H1 (cell line): ENCODE results near the gene C14orf93. TPM values are rescaled to one million over a fixed set of nuclear protein-coding genes. Genes with fewer than 3 reads are reported as not detected.

Experiments used
- CTCF ChIA-PET: fragments of 300-600 bp; sonication (Branson Sonifier 250); formaldehyde crosslinking; loops from one replicate; lab custom pipeline; 2021; ENCODE audit not compliant: partially characterized antibody; lab: Charles Lee
- POLR2A ChIA-PET: fragments of 300-600 bp; sonication (Branson Sonifier 250); formaldehyde crosslinking; loops from one replicate; lab custom pipeline; 2021; ENCODE audit warnings: inconsistent platforms; ENCODE audit not compliant: partially characterized antibody; lab: Charles Lee
- DNase-seq, 2 experiments: peaks; one replicate each; pipeline versions ENCODE4 v3.0.0 to v3.0.0-alpha.2; 2010 to 2022; ENCODE audit warnings: low spot score in 2 of 2, low read depth in 1 of 2, mixed read lengths in 1 of 2
- FAIRE-seq: peaks from 2 replicates; lab custom pipeline; 2011; peaks lifted over from hg19 to GRCh38; lab: Jason Lieb, UNC
- H2AFZ ChIP-seq: 2 replicates; pipeline ENCODE4 v1.8.1; 2012; ENCODE audit warnings: low read length, inconsistent platforms
- H2AK5ac ChIP-seq: 2 replicates; pipeline ENCODE4 v1.6.1; 2013; ENCODE audit warnings: low read depth, low read length
- H2BK120ac ChIP-seq: replicated peaks from 2 replicates; pipeline ENCODE3; 2013; ENCODE audit warnings: low read depth, low read length, inconsistent platforms
- H2BK12ac ChIP-seq: 2 replicates; pipeline ENCODE4 v1.6.1; 2013; ENCODE audit warnings: low read depth, low read length
- H2BK15ac ChIP-seq: 2 replicates; pipeline ENCODE4 v1.6.1; 2013; ENCODE audit warnings: low read length
- H2BK20ac ChIP-seq: 2 replicates; pipeline ENCODE4 v1.6.1; 2013; ENCODE audit warnings: low read length
- H2BK5ac ChIP-seq: 2 replicates; pipeline ENCODE4 v1.6.1; 2013; ENCODE audit warnings: low read depth, low read length
- H3K14ac ChIP-seq: 2 replicates; pipeline ENCODE4 v1.6.1; 2013; ENCODE audit warnings: inconsistent platforms; ENCODE audit not compliant: insufficient read length
- H3K18ac ChIP-seq: 2 replicates; pipeline ENCODE4 v1.6.1; 2013; ENCODE audit warnings: low read length; ENCODE audit errors: extremely low read depth
- H3K23ac ChIP-seq: 2 replicates; pipeline ENCODE4 v1.6.1; 2013; ENCODE audit warnings: inconsistent platforms; ENCODE audit not compliant: insufficient read length
- H3K23me2 ChIP-seq: 2 replicates; pipeline ENCODE4 v1.6.1; 2013; ENCODE audit warnings: low read depth, low read length
- H3K27ac ChIP-seq: 2 replicates; pipeline ENCODE4 v1.6.1; 2011; ENCODE audit warnings: low read depth, low read length, inconsistent platforms
- H3K27me3 ChIP-seq, 4 experiments: replicated peaks in 1 of 4; 1 replicate in 1 of 4; 2 replicates in 3 of 4; pipeline versions ENCODE4 v1.6.1 to v1.8.1; 2011 to 2013; ENCODE audit warnings: low read length in 3 of 4, mild to moderate bottlenecking in 3 of 4, inconsistent platforms in 2 of 4, mixed read lengths in 2 of 4, moderate library complexity in 1 of 4; ENCODE audit not compliant: control insufficient read depth in 3 of 4, insufficient read depth in 3 of 4; ENCODE audit errors: extremely low read depth in 1 of 4
- H3K36me3 ChIP-seq, 4 experiments: 2 replicates each; pipeline versions ENCODE4 v1.6.1 to v1.8.1; 2011 to 2013; ENCODE audit warnings: mild to moderate bottlenecking in 4 of 4, low read length in 3 of 4, moderate library complexity in 2 of 4, control low read depth in 1 of 4, inconsistent platforms in 1 of 4; ENCODE audit not compliant: insufficient read depth in 4 of 4, control insufficient read depth in 2 of 4
- H3K4ac ChIP-seq: replicated peaks from 2 replicates; pipeline ENCODE3; 2013; ENCODE audit warnings: low read length, low read depth, mixed read lengths, inconsistent platforms; ENCODE audit not compliant: insufficient read length
- H3K4me1 ChIP-seq, 4 experiments: replicated peaks in 1 of 4; 1 replicate in 1 of 4; 2 replicates in 3 of 4; pipeline versions ENCODE4 v1.6.1 to v1.8.1; 2011 to 2013; ENCODE audit warnings: low read length in 3 of 4, inconsistent platforms in 2 of 4, mixed read lengths in 1 of 4; ENCODE audit not compliant: insufficient read depth in 4 of 4, control insufficient read depth in 3 of 4
- H3K4me2 ChIP-seq, 2 experiments: 2 replicates each; pipeline versions ENCODE4 v1.6.1 to v1.8.1; 2011 to 2013; ENCODE audit warnings: low read depth in 2 of 2, low read length in 2 of 2, control low read depth in 1 of 2, inconsistent platforms in 1 of 2, mild to moderate bottlenecking in 1 of 2; ENCODE audit not compliant: insufficient read depth in 1 of 2
- H3K4me3 ChIP-seq, 4 experiments: fragments of 200-600, 300-600 bp in 1 of 4; sonication (generic), shearing (Covaris generic), sonication (Bioruptor Twin) in 1 of 4; 2 replicates each; pipeline versions ENCODE4 v1.5.1 to v1.8.1; 2011 to 2016; ENCODE audit warnings: low read length in 4 of 4, low read depth in 3 of 4, control low read depth in 2 of 4, inconsistent platforms in 2 of 4, mild to moderate bottlenecking in 2 of 4, mixed read lengths in 1 of 4, moderate library complexity in 1 of 4; ENCODE audit not compliant: insufficient read depth in 2 of 4; ENCODE audit errors: extremely low read depth in 1 of 4
- H3K56ac ChIP-seq: replicated peaks from 2 replicates; pipeline ENCODE3; 2013; ENCODE audit warnings: low read depth, mild to moderate bottlenecking, mixed read lengths, low read length, inconsistent platforms; ENCODE audit not compliant: insufficient read length
- H3K79me1 ChIP-seq: 2 replicates; pipeline ENCODE4 v1.6.1; 2013; ENCODE audit warnings: low read depth, low read length, control low read depth
- H3K79me2 ChIP-seq, 2 experiments: 2 replicates each; pipeline versions ENCODE4 v1.6.1 to v1.8.1; 2012 to 2013; ENCODE audit warnings: low read length in 2 of 2, mild to moderate bottlenecking in 2 of 2, inconsistent platforms in 1 of 2; ENCODE audit not compliant: insufficient read depth in 2 of 2, control insufficient read depth in 1 of 2
- H3K9ac ChIP-seq, 4 experiments: replicated peaks in 1 of 4; 1 replicate in 1 of 4; 2 replicates in 3 of 4; pipeline versions ENCODE4 v1.6.1 to v1.8.1; 2011 to 2013; ENCODE audit warnings: low read depth in 3 of 4, low read length in 3 of 4, control low read depth in 2 of 4, mild to moderate bottlenecking in 2 of 4, moderate library complexity in 2 of 4, inconsistent platforms in 1 of 4; ENCODE audit errors: extremely low read depth in 1 of 4
- H3K9me3 ChIP-seq, 2 experiments: 2 replicates each; pipeline versions ENCODE4 v1.6.1 to v1.8.1; 2012 to 2013; ENCODE audit warnings: mild to moderate bottlenecking in 2 of 2, moderate library complexity in 2 of 2, control low read depth in 1 of 2, inconsistent platforms in 1 of 2, low read depth in 1 of 2, low read length in 1 of 2, mixed read lengths in 1 of 2; ENCODE audit not compliant: insufficient read depth in 2 of 2
- H4K20me1 ChIP-seq, 2 experiments: replicated peaks in 1 of 2; 2 replicates each; pipeline versions ENCODE3 to v1.8.1; 2011 to 2013; ENCODE audit warnings: inconsistent platforms in 2 of 2, low read length in 2 of 2, mild to moderate bottlenecking in 1 of 2; ENCODE audit not compliant: insufficient read depth in 2 of 2, control insufficient read depth in 1 of 2
- H4K5ac ChIP-seq: 2 replicates; pipeline ENCODE4 v1.6.1; 2013; ENCODE audit warnings: low read length, low read depth, mixed read lengths, inconsistent platforms; ENCODE audit not compliant: insufficient read length
- H4K8ac ChIP-seq: 2 replicates; pipeline ENCODE4 v1.8.0; 2013; ENCODE audit warnings: mild to moderate bottlenecking, moderate library complexity, low read length, inconsistent platforms; ENCODE audit not compliant: insufficient read depth; ENCODE audit errors: extremely low read depth
- H4K91ac ChIP-seq: replicated peaks from 2 replicates; pipeline ENCODE3; 2013; ENCODE audit warnings: low read length, mixed read lengths, inconsistent platforms; ENCODE audit not compliant: insufficient read length
- ASH2L ChIP-seq: fragments of 200-600, 300-600 bp; sonication (generic); IDR thresholded peaks from one replicate; pipeline ENCODE4 v1.7.1; 2017; ENCODE audit warnings: low read length
- ATF2 ChIP-seq: IDR thresholded peaks from 2 replicates; pipeline ENCODE4 v1.6.1; 2012; ENCODE audit warnings: low read length, inconsistent platforms
- EGR1 ChIP-seq: IDR thresholded peaks from 2 replicates; pipeline ENCODE4 v1.6.1; 2011; ENCODE audit warnings: low read depth, low read length, borderline replicate concordance
- HDAC2 ChIP-seq, 2 experiments: fragments of 300-600 bp in 1 of 2; sonication (generic) in 1 of 2; IDR thresholded peaks; 2 replicates each; pipeline ENCODE4 v1.6.1; 2011 to 2012; ENCODE audit warnings: low read depth in 2 of 2, low read length in 2 of 2, mild to moderate bottlenecking in 2 of 2, moderate library complexity in 2 of 2, borderline replicate concordance in 1 of 2, inconsistent platforms in 1 of 2
- MAX ChIP-seq: IDR thresholded peaks from 2 replicates; pipeline ENCODE4 v1.6.1; 2012; ENCODE audit warnings: inconsistent platforms
- POLR2AphosphoS5 ChIP-seq: IDR thresholded peaks from 2 replicates; pipeline ENCODE4 v1.6.1; 2011; ENCODE audit warnings: low read depth, low read length
- RNF2 ChIP-seq: fragments of 200-900, 300-1000 bp; sonication (generic); IDR thresholded peaks from 2 replicates; pipeline ENCODE4 v1.7.1; 2016; ENCODE audit warnings: borderline replicate concordance, low read depth, mild to moderate bottlenecking, antibody characterized with exemption, low read length; ENCODE audit not compliant: poor library complexity, severe bottlenecking; ENCODE audit errors: missing control alignments
- RXRA ChIP-seq: IDR thresholded peaks from 2 replicates; pipeline ENCODE4 v1.6.1; 2011; ENCODE audit warnings: low read depth, mild to moderate bottlenecking, low read length, moderate library complexity; ENCODE audit not compliant: insufficient read depth
- SIRT6 ChIP-seq: IDR thresholded peaks from one replicate; pipeline ENCODE4 v1.7.1; 2012; ENCODE audit warnings: low read length, inconsistent platforms
- SP2 ChIP-seq: IDR thresholded peaks from 2 replicates; pipeline ENCODE4 v1.6.1; 2012; ENCODE audit warnings: mild to moderate bottlenecking, low read length, inconsistent platforms
- WGBS, 2 experiments: shearing (Covaris generic) in 1 of 2; methylation state at CpG; one replicate each; pipeline versions ENCODE4 v1.1.6 to v1.1.7; 2013 to 2015; ENCODE audit warnings: low lambda C conversion rate in 2 of 2, mixed read lengths in 2 of 2, inconsistent platforms in 1 of 2, low coverage in 1 of 2, missing lambda C conversion rate in 1 of 2; ENCODE audit not compliant: insufficient replicate concordance in 2 of 2, insufficient coverage in 1 of 2, insufficient read length in 1 of 2; ENCODE audit errors: extremely low coverage in 1 of 2, missing lambda C conversion rate in 1 of 2; 5-methylcytosine and 5-hydroxymethylcytosine counted together
- polyA plus RNA-seq, 7 experiments: library from polyadenylated mRNA; depleted of rRNA in 3 of 7; stranded (reverse) in 5 of 7; unstranded in 2 of 7; fragments of >200 nt in 5 of 7; fragments of 200-250 nt in 2 of 7; gene quantifications; 1 replicate in 5 of 7; 2 replicates in 1 of 7; 4 replicates in 1 of 7; pipeline versions ENCODE4 v1.2.1 to v1.2.3, GENCODE V29; 2011 to 2013; ENCODE audit warnings: missing spikeins in 2 of 7, mixed read lengths in 2 of 7
- total RNA-seq: library from RNA; stranded (reverse); fragmentation: NEBNext Ultra II Directional; extraction: Animal tissue kit (Norgen Biotek cat#: 25700); gene quantifications from 2 replicates; pipeline ENCODE4 v1.2.1, GENCODE V29; 2021

The C14orf93 gene
- total and polyA plus RNA-seq, 2 of the 8 experiments (the other 6 are each of a cell fraction or from before 2014, with no cell fraction given), result 7.8 to 8.2 TPM

DNA sequence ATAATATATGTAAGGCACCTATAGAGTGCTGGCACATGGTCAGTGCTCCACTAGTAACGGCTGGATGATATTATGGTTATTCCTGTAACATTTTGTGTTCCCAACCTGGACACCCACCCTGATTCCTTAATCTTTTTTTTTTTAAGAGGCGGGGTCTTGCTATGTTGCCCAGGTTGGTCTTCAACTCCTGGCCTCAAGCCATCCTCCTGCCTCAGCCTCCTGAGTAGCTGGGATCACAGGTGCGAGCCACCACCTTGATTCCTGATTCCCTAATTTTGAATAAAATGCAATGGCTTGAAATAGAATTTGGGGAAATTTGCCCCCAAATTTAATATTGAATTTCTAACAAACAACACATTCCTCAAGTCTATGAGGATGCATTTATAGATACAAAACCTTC, 7.4 kb downstream of the C14orf93 start:
- H3K14ac ChIP-seq, result no peak overlapping the region
- H3K56ac ChIP-seq, result no peak overlapping the region
- H4K5ac ChIP-seq, result no peak overlapping the region
- H3K4me2 ChIP-seq, result no peak overlapping the region
- H3K79me1 ChIP-seq, result no peaks in the 10 kb centered on the region
- H3K23ac ChIP-seq, result no peak overlapping the region
- no peak overlapping the region for H2BK15ac ChIP-seq
- H4K91ac ChIP-seq, result no peak overlapping the region
- no peak overlapping the region for H3K18ac ChIP-seq
- H3K4me1 ChIP-seq, result peaks cover 2 to 4% (median 4%) of the 10 kb centered on the region in 4 experiments; a peak in 5 of 7 replicates
- no peaks in the 10 kb centered on the region for H3K9me3 ChIP-seq
- no peak overlapping the region for H4K8ac ChIP-seq
- FAIRE-seq (no peak), DNase-seq (no peak)
- CTCF ChIA-PET, result interaction anchor here (0.7 to 23.0 kb wide), 3 partner anchors 16 to 92 kb away, joined by 4 to 785 read pairs (median 54); partner anchors contain the start of genes ACIN1, CDH24 and PSMB11
- H2BK20ac ChIP-seq, result no peak overlapping the region
- H4K20me1 ChIP-seq, result no peaks in the 10 kb centered on the region
- H3K9ac ChIP-seq, result no peak overlapping the region
- H3K36me3 ChIP-seq, result no peaks in the 10 kb centered on the region
- H3K27me3 ChIP-seq, result no peaks in the 10 kb centered on the region
- H2BK12ac ChIP-seq, result no peak overlapping the region
- no peak overlapping the region for H3K4me3 ChIP-seq
- no peak overlapping the region for H2BK120ac ChIP-seq
- H2AFZ ChIP-seq, result no peak overlapping the region
- no peak overlapping the region for H2AK5ac ChIP-seq
- whole genome bisulfite sequencing, 2 experiments, result 93% methylated on average over 3 of the region's 3 CpGs; no CpG with 5 or more reads in 1 of the 2 experiments
- peaks cover 6% of the 10 kb centered on the region for H3K23me2 ChIP-seq
- no peak overlapping the region for H3K27ac ChIP-seq
- POLR2A ChIA-PET, result interaction anchor here (0.9 to 12.2 kb wide), 3 partner anchors 16 to 27 kb away, joined by 3 to 133 read pairs (median 3); partner anchors contain the start of gene AJUBA
- no peak overlapping the region for H2BK5ac ChIP-seq
- no peaks in the 10 kb centered on the region for H3K79me2 ChIP-seq
- H3K4ac ChIP-seq, result no peak overlapping the region
- no peak for TF ChIP-seq ASH2L
- no peak for TF ChIP-seq SIRT6
- no peak for TF ChIP-seq HDAC2 (IDR thresholded peaks at IDR 0.05; ENCODE audit: borderline replicate concordance in 1 of 2, low read depth in 2 of 2, low read length in 2 of 2)
- TF ChIP-seq RXRA, result no peak
- no peak for TF ChIP-seq ATF2
- TF ChIP-seq POLR2AphosphoS5, result no peak
- TF ChIP-seq MAX, result no peak
- TF ChIP-seq SP2, result no peak
- no peak for TF ChIP-seq RNF2
- no peak for TF ChIP-seq EGR1
